Glutamatergic neuron (in vitro differentiated cells): ENCODE data around the gene HYPK. TPM values are rescaled to one million over a fixed set of nuclear protein-coding genes. Genes with fewer than 3 reads are reported as not detected.
"Not testable (repeated sequence)": the region's sequence is repeated elsewhere in the genome, so short reads cannot be mapped to it uniquely, and the experiment has no call there.

Source experiments
- DNase-seq: peaks from one replicate; pipeline ENCODE4 v3.0.0; 2022
- H3K27ac Mint-ChIP-seq: one replicate; pipeline ENCODE4 v1.8.0; 2020; ENCODE audit warnings: mild to moderate bottlenecking, mixed read lengths, inconsistent platforms; ENCODE audit not compliant: unreplicated experiment
- H3K27me3 Mint-ChIP-seq: one replicate; pipeline ENCODE4 v1.8.0; 2020; ENCODE audit warnings: mild to moderate bottlenecking, moderate library complexity, mixed read lengths, inconsistent platforms; ENCODE audit not compliant: unreplicated experiment
- H3K36me3 Mint-ChIP-seq: one replicate; pipeline ENCODE4 v1.8.0; 2020; ENCODE audit warnings: mild to moderate bottlenecking, mixed read lengths, inconsistent platforms; ENCODE audit not compliant: unreplicated experiment
- H3K4me1 Mint-ChIP-seq: one replicate; pipeline ENCODE4 v1.8.0; 2020; ENCODE audit warnings: mild to moderate bottlenecking, low read depth, mixed read lengths, inconsistent platforms; ENCODE audit not compliant: unreplicated experiment
- H3K4me3 Mint-ChIP-seq: one replicate; pipeline ENCODE4 v1.8.0; 2020; ENCODE audit warnings: mild to moderate bottlenecking, mixed read lengths, inconsistent platforms; ENCODE audit not compliant: unreplicated experiment
- H3K9me3 Mint-ChIP-seq: one replicate; pipeline ENCODE4 v1.8.0; 2020; ENCODE audit warnings: mild to moderate bottlenecking, moderate library complexity, mixed read lengths, inconsistent platforms; ENCODE audit not compliant: unreplicated experiment
- CTCF ChIP-seq: fragments of 200-600 bp; sonication (generic); IDR thresholded peaks from one replicate; pipeline ENCODE4 v1.5.0; 2021; ENCODE audit not compliant: partially characterized antibody, unreplicated experiment
- total RNA-seq: library from RNA; stranded (reverse); fragmentation: NEBNext Ultra II Directional; extraction: Animal tissue kit (Norgen Biotek cat#: 25700); gene quantifications from one replicate; pipeline ENCODE4 v1.2.1, GENCODE V29; 2021; ENCODE audit not compliant: unreplicated experiment

Gene HYPK
- total RNA-seq, 1 donor from 2014 or later: 26.5 TPM

GRCh38 chr15:43828061-43828657, 27.8 kb downstream of the HYPK start:
- DNase-seq: no peak
- Mint-ChIP-seq H3K27me3 (peaks cover 4% of the 10 kb centered on the region), H3K27ac (no peak overlapping the region), H3K4me1 (no peaks in the 10 kb centered on the region), H3K36me3 (no peaks in the 10 kb centered on the region), H3K4me3 (peak overlapping the region; percentile 63), H3K9me3 (peaks cover 5% of the 10 kb centered on the region)
- TF ChIP-seq CTCF: no peak

GRCh38 chr15:43829951-43830540, 29.6 kb downstream of the HYPK start:
- H3K9me3 Mint-ChIP-seq, H3K27me3 Mint-ChIP-seq, H3K27ac Mint-ChIP-seq, H3K36me3 Mint-ChIP-seq, H3K4me3 Mint-ChIP-seq, H3K4me1 Mint-ChIP-seq, DNase-seq: not testable (repeated sequence)

GRCh38 chr15:43830691-43831275, 30.4 kb downstream of the HYPK start:
- not testable (repeated sequence) for H3K9me3 Mint-ChIP-seq, H3K4me3 Mint-ChIP-seq, H3K4me1 Mint-ChIP-seq, H3K27me3 Mint-ChIP-seq, DNase-seq, H3K27ac Mint-ChIP-seq, H3K36me3 Mint-ChIP-seq

GRCh38 chr15:43831519-43832052, 31.2 kb downstream of the HYPK start:
- H3K9me3 Mint-ChIP-seq, H3K36me3 Mint-ChIP-seq, DNase-seq, H3K4me1 Mint-ChIP-seq, H3K27ac Mint-ChIP-seq, H3K27me3 Mint-ChIP-seq, H3K4me3 Mint-ChIP-seq: not testable (repeated sequence)

- H3K27ac Mint-ChIP-seq, H3K36me3 Mint-ChIP-seq, H3K4me3 Mint-ChIP-seq, H3K4me1 Mint-ChIP-seq, H3K9me3 Mint-ChIP-seq, DNase-seq, H3K27me3 Mint-ChIP-seq: not testable (repeated sequence)
Measured at GRCh38 chr15:43832485-43832884, 32.1 kb downstream of the HYPK start.

- DNase-seq: no peak
- Mint-ChIP-seq H3K27ac (no peak overlapping the region), H3K27me3 (no peaks in the 10 kb centered on the region), H3K36me3 (no peaks in the 10 kb centered on the region), H3K4me1 (no peaks in the 10 kb centered on the region), H3K4me3 (no peak overlapping the region), H3K9me3 (no peaks in the 10 kb centered on the region)
- no peak for TF ChIP-seq CTCF
Measured at GRCh38 chr15:43845421-43845820, 45.0 kb downstream of the HYPK start.

- H3K36me3 Mint-ChIP-seq: no peaks in the 10 kb centered on the region
- no peaks in the 10 kb centered on the region for H3K27me3 Mint-ChIP-seq
- TF ChIP-seq CTCF: no peak
- H3K4me1 Mint-ChIP-seq: no peaks in the 10 kb centered on the region
- no peak overlapping the region for H3K27ac Mint-ChIP-seq
- H3K4me3 Mint-ChIP-seq: no peak overlapping the region
- H3K9me3 Mint-ChIP-seq: no peaks in the 10 kb centered on the region
- no peak for DNase-seq
Measured at GRCh38 chr15:43851251-43851650, 50.9 kb downstream of the HYPK start.
